K562 (cell line): ENCODE data around the gene SRPK1. TPM values are rescaled to one million over a fixed set of nuclear protein-coding genes. Genes with fewer than 3 reads are reported as not detected.

Experiments used
- ARNT ChIP-seq, 2 experiments: fragments of 450-650 bp; IDR thresholded peaks; 2 replicates each; pipeline ENCODE4 v1.6.1; 2016; ENCODE audit warnings: mild to moderate bottlenecking in 1 of 2
- EHMT2 ChIP-seq: fragments of 450-650 bp; IDR thresholded peaks from 2 replicates; pipeline ENCODE4 v1.6.1; 2018; ENCODE audit warnings: antibody characterized with exemption
- ILK ChIP-seq: fragments of 450-650 bp; IDR thresholded peaks from 2 replicates; pipeline ENCODE4 v1.6.1; 2016; ENCODE audit warnings: missing genetic modification characterization, low read depth, mild to moderate bottlenecking, missing compliant biosample characterization, moderate library complexity, borderline replicate concordance
- YBX1 ChIP-seq: fragments of 450-650 bp; IDR thresholded peaks from 2 replicates; pipeline ENCODE4 v1.7.1; 2016; ENCODE audit warnings: mild to moderate bottlenecking
- ZNF589 ChIP-seq: fragments of 200-800 bp; sonication (Bioruptor generic); IDR thresholded peaks from 2 replicates; pipeline ENCODE4 v1.6.1; 2016; ENCODE audit warnings: low read depth, missing genetic modification characterization, missing compliant biosample characterization
- ZNF609 ChIP-seq: sonication (generic); formaldehyde crosslinking; IDR thresholded peaks from 2 replicates; pipeline ENCODE4 v1.8.1; 2023; ENCODE audit warnings: missing genetic modification reagents, mild to moderate bottlenecking, borderline replicate concordance
- ZNF830 ChIP-seq: fragments of 250-450 bp; sonication (Bioruptor Pico); IDR thresholded peaks from 2 replicates; pipeline ENCODE4 v1.5.0; 2021; ENCODE audit warnings: mild to moderate bottlenecking
- polyA plus RNA-seq, 8 experiments: library from polyadenylated mRNA; depleted of rRNA in 4 of 8; stranded (reverse) in 5 of 8; unstranded in 3 of 8; fragments of >200 nt; fragmentation: Nextera tagmentation in 2 of 8; fragmentation: Illumina TruSeq in 1 of 8; extraction: Ambion mirVana in 2 of 8; extraction: Trizol in 1 of 8; gene quantifications; 2 replicates each; pipeline versions ENCODE4 v1.2.1 to v1.2.3, GENCODE V29; 2011 to 2014; ENCODE audit warnings: inconsistent platforms in 1 of 8, missing spikeins in 1 of 8
- total RNA-seq, 7 experiments: library from RNA; depleted of rRNA in 6 of 7; stranded (reverse); fragments of >200 nt in 6 of 7; fragmentation: Illumina TruSeq in 2 of 7; extraction: Trizol in 2 of 7; gene quantifications; 2 replicates each; pipeline versions ENCODE4 v1.2.1 to v1.2.3, GENCODE V29; 2011 to 2021; ENCODE audit warnings: low replicate concordance in 1 of 7
- TF ChIP-seq, protein P1 (sequence below): fragments of 450-650 bp; IDR thresholded peaks from 2 replicates; pipeline ENCODE4 v1.6.1; 2016; ENCODE audit warnings: borderline replicate concordance

Gene SRPK1
- total and polyA plus RNA-seq, 9 of the 15 experiments (the other 6 are each of a cell fraction or from before 2014, with no cell fraction given): 99.6 to 185 (median 159) TPM

GRCh38 chr6:35897486-35897885, 23.4 kb downstream of the SRPK1 start (continued):
- TF ChIP-seq, protein P1, sequence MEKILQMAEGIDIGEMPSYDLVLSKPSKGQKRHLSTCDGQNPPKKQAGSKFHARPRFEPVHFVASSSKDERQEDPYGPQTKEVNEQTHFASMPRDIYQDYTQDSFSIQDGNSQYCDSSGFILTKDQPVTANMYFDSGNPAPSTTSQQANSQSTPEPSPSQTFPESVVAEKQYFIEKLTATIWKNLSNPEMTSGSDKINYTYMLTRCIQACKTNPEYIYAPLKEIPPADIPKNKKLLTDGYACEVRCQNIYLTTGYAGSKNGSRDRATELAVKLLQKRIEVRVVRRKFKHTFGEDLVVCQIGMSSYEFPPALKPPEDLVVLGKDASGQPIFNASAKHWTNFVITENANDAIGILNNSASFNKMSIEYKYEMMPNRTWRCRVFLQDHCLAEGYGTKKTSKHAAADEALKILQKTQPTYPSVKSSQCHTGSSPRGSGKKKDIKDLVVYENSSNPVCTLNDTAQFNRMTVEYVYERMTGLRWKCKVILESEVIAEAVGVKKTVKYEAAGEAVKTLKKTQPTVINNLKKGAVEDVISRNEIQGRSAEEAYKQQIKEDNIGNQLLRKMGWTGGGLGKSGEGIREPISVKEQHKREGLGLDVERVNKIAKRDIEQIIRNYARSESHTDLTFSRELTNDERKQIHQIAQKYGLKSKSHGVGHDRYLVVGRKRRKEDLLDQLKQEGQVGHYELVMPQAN: no peak
- no peak for TF ChIP-seq EHMT2
- no peak for TF ChIP-seq ZNF589
- TF ChIP-seq ZNF830 (CRISPR knock-in tag): no peak
- no peak for TF ChIP-seq ARNT (IDR thresholded peaks at IDR 0.05)
- no peak for TF ChIP-seq YBX1
- TF ChIP-seq ZNF609: no peak
- TF ChIP-seq ILK (tag): no peak
- TF ChIP-seq, all 486 proteins: peak for 0
